ENCODE results near the gene ATP6V0E2.

Gene ATP6V0E2

GRCh38 chr7:149879271-149879743 is 5.5 kb downstream of the ATP6V0E2 start:
- no peak for TF ChIP-seq CTCF (IDR thresholded peaks at IDR 0.05)
- H3K27ac ChIP-seq: no peak overlapping the region
- no peaks in the 10 kb centered on the region for H3K9me3 ChIP-seq
- H3K4me3 ChIP-seq (ENCODE audit: low read depth in 1 of 2, low read length in 1 of 2): no peak overlapping the region
- no peaks in the 10 kb centered on the region for H3K36me3 ChIP-seq
- peaks cover 16% of the 10 kb centered on the region for H3K27me3 ChIP-seq
- H3K4me1 ChIP-seq (ENCODE audit: control insufficient read depth in 1 of 2, insufficient read depth in 1 of 2, low read depth in 1 of 2, low read length in 1 of 2): peaks cover under 1 to 1% of the 10 kb centered on the region in 2 experiments

- TF ChIP-seq CTCF (IDR thresholded peaks at IDR 0.05): no peak
- Histone ChIP-seq H3K4me3 (ENCODE audit: low read depth in 1 of 2, low read length in 1 of 2) (no peak overlapping the region), H3K27me3 (peaks cover 9% of the 10 kb centered on the region), H3K4me1 (ENCODE audit: control insufficient read depth in 1 of 2, insufficient read depth in 1 of 2, low read depth in 1 of 2, low read length in 1 of 2) (no peaks in the 10 kb centered on the region), H3K27ac (no peak overlapping the region), H3K36me3 (no peaks in the 10 kb centered on the region), H3K9me3 (no peaks in the 10 kb centered on the region)
Observed at GRCh38 chr7:149879766-149880637, 6.2 kb downstream of the ATP6V0E2 start.

GRCh38 chr7:149880638-149881311 is 7.0 kb downstream of the ATP6V0E2 start:
- Histone ChIP-seq H3K9me3 (no peaks in the 10 kb centered on the region), H3K36me3 (no peaks in the 10 kb centered on the region), H3K4me1 (ENCODE audit: control insufficient read depth in 1 of 2, insufficient read depth in 1 of 2, low read depth in 1 of 2, low read length in 1 of 2) (no peaks in the 10 kb centered on the region), H3K27me3 (peaks cover 1% of the 10 kb centered on the region), H3K4me3 (ENCODE audit: low read depth in 1 of 2, low read length in 1 of 2) (no peak overlapping the region), H3K27ac (no peak overlapping the region)
- no peak for TF ChIP-seq CTCF (IDR thresholded peaks at IDR 0.05)

GRCh38 chr7:149881328-149882247 is 7.8 kb downstream of the ATP6V0E2 start:
- Histone ChIP-seq H3K36me3 (no peaks in the 10 kb centered on the region), H3K9me3 (no peaks in the 10 kb centered on the region), H3K4me1 (ENCODE audit: control insufficient read depth in 1 of 2, insufficient read depth in 1 of 2, low read depth in 1 of 2, low read length in 1 of 2) (no peaks in the 10 kb centered on the region), H3K4me3 (ENCODE audit: low read depth in 1 of 2, low read length in 1 of 2) (no peak overlapping the region), H3K27me3 (no peaks in the 10 kb centered on the region), H3K27ac (no peak overlapping the region)
- TF ChIP-seq CTCF (IDR thresholded peaks at IDR 0.05): no peak
